MM.1S (cell line): Measurements from ENCODE around the gene ELL.

Experiments
- EZH2 ChIP-seq: fragments of 300-600 bp; sonication (generic); optimal IDR thresholded peaks from 2 replicates; pipeline ENCODE3; 2017; ENCODE audit warnings: low read depth, mild to moderate bottlenecking, antibody characterized with exemption, low read length, mixed read lengths
- TF ChIP-seq, protein P1 (sequence below): fragments of 300-600 bp; sonication (generic); IDR thresholded peaks from 2 replicates; pipeline ENCODE4 v1.5.1; 2016; ENCODE audit warnings: antibody characterized with exemption, low read length, mixed read lengths

DNA sequence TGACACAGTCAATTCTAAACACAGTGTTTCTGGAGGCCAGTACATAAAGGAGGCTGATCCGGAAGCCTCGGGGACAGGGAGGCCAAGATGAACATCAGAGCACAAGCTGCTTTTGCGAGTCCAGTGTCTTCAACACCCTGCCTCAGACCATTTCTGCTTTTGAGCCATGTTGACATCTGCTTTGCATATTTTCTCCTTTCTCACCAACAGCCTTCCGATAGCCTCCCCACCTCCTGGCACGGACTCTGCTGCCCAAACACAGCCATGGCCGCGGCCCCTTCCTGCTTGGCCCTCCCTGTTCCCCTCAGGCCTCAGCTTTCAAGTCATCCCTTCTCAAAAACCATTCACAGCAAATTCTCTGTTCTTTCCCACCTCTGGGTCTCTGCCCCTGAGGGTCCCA is 128.0 kb downstream of the ELL start:
- TF ChIP-seq, protein P1, sequence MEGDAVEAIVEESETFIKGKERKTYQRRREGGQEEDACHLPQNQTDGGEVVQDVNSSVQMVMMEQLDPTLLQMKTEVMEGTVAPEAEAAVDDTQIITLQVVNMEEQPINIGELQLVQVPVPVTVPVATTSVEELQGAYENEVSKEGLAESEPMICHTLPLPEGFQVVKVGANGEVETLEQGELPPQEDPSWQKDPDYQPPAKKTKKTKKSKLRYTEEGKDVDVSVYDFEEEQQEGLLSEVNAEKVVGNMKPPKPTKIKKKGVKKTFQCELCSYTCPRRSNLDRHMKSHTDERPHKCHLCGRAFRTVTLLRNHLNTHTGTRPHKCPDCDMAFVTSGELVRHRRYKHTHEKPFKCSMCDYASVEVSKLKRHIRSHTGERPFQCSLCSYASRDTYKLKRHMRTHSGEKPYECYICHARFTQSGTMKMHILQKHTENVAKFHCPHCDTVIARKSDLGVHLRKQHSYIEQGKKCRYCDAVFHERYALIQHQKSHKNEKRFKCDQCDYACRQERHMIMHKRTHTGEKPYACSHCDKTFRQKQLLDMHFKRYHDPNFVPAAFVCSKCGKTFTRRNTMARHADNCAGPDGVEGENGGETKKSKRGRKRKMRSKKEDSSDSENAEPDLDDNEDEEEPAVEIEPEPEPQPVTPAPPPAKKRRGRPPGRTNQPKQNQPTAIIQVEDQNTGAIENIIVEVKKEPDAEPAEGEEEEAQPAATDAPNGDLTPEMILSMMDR, result no peak
- TF ChIP-seq EZH2, result no peak
